Measurements from ENCODE around the gene KCNIP4.

Gene KCNIP4

DNA sequence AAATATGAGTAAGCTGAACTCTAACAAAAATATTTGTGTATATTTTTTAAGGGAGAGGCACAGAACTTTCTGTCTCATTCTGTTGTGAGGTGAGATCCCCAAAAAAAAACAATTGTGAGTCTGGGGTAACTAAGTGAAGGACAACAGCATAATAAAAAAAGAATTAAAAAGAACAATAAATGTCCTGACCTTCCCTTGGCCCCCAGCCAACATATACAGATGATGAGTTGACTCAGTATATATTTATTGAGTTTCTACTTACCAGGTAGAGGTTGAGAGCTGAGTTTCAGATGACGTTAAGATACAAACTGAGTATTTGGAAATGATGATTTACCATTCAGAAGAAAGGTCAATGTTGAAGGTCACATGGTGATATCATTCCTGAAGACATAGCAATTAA lies 239.5 kb downstream of the KCNIP4 start:
- Histone ChIP-seq H3K36me3 (ENCODE audit: low read depth) (no peaks in the 10 kb centered on the region), H3K4me1 (ENCODE audit: insufficient read depth, poor library complexity, severe bottlenecking) (no peaks in the 10 kb centered on the region), H3K9me3 (ENCODE audit: severe bottlenecking) (no peaks in the 10 kb centered on the region), H3K4me3 (ENCODE audit: severe bottlenecking) (no peak overlapping the region), H3K27ac (ENCODE audit: poor library complexity, severe bottlenecking) (no peak overlapping the region), H3K27me3 (ENCODE audit: insufficient read depth, poor library complexity, severe bottlenecking) (no peaks in the 10 kb centered on the region)
- no peak for DNase-seq (ENCODE audit: low spot score)
- TF ChIP-seq, protein P1, sequence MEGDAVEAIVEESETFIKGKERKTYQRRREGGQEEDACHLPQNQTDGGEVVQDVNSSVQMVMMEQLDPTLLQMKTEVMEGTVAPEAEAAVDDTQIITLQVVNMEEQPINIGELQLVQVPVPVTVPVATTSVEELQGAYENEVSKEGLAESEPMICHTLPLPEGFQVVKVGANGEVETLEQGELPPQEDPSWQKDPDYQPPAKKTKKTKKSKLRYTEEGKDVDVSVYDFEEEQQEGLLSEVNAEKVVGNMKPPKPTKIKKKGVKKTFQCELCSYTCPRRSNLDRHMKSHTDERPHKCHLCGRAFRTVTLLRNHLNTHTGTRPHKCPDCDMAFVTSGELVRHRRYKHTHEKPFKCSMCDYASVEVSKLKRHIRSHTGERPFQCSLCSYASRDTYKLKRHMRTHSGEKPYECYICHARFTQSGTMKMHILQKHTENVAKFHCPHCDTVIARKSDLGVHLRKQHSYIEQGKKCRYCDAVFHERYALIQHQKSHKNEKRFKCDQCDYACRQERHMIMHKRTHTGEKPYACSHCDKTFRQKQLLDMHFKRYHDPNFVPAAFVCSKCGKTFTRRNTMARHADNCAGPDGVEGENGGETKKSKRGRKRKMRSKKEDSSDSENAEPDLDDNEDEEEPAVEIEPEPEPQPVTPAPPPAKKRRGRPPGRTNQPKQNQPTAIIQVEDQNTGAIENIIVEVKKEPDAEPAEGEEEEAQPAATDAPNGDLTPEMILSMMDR (IDR thresholded peaks at IDR 0.05; ENCODE audit: poor library complexity, severe bottlenecking) = no peak
- ATAC-seq (ENCODE audit: low read depth) = no peak

DNA sequence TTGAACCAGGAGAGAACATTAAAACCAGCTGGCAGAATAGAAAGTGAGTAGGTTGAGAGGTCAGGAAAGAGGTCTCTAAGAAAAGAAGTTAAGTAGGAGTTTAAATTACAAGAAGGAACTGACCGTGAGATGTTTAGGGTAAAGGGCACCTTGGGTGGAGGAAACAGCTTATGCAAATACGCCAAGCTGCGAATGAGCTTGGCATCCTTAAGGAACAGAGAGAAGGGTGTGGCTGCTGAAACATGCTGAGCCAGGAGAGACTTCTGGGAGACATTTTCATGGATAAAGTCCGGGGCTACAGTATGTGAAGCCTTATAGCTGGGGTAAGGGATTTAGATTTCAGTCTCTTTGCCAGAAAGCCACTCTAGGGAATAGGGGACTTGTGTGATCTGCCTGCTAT lies 249.1 kb downstream of the KCNIP4 start:
- no peaks in the 10 kb centered on the region for H3K36me3 ChIP-seq (ENCODE audit: low read depth)
- no peak for DNase-seq (ENCODE audit: low spot score)

DNA sequence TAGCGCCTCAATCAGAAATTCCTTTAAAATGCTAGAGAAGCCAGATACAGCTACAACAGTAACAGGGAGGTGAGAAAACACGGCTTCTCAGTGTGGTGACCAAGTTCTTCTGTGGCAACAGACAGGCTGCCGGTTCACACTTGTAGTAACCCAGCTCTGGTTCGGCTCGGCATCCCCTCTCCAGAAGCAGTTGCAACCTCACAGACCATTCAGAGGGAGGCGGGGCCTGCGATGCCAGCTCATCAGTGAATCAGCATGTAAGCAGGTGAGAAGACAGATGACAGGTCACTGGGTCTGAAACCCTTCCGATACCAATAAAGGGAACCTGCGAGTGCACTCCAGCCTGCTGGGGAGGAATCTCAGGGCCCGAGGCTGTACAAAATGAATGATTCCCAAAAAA lies 251.0 kb downstream of the KCNIP4 start:
- Histone ChIP-seq H3K27ac (ENCODE audit: poor library complexity, severe bottlenecking) (no peak overlapping the region), H3K4me1 (ENCODE audit: insufficient read depth, poor library complexity, severe bottlenecking) (peaks cover 3% of the 10 kb centered on the region), H3K36me3 (ENCODE audit: low read depth) (no peaks in the 10 kb centered on the region), H3K9me3 (ENCODE audit: severe bottlenecking) (no peaks in the 10 kb centered on the region), H3K4me3 (ENCODE audit: severe bottlenecking) (no peak overlapping the region), H3K27me3 (ENCODE audit: insufficient read depth, poor library complexity, severe bottlenecking) (peaks cover 52% of the 10 kb centered on the region)
- peak; percentile 100 for ATAC-seq (ENCODE audit: low read depth)
- DNase-seq (ENCODE audit: low spot score) = peak; percentile 73
- TF ChIP-seq, protein P1 (IDR thresholded peaks at IDR 0.05; ENCODE audit: poor library complexity, severe bottlenecking) = no peak

More for the DNA sequence above, 249.1 kb downstream of the KCNIP4 start:
- TF ChIP-seq, protein P1 (IDR thresholded peaks at IDR 0.05; ENCODE audit: poor library complexity, severe bottlenecking) = no peak
- Histone ChIP-seq H3K4me1 (ENCODE audit: insufficient read depth, poor library complexity, severe bottlenecking) (peaks cover 3% of the 10 kb centered on the region), H3K4me3 (ENCODE audit: severe bottlenecking) (no peak overlapping the region), H3K27ac (ENCODE audit: poor library complexity, severe bottlenecking) (no peak overlapping the region), H3K27me3 (ENCODE audit: insufficient read depth, poor library complexity, severe bottlenecking) (peaks cover 45% of the 10 kb centered on the region), H3K9me3 (ENCODE audit: severe bottlenecking) (no peaks in the 10 kb centered on the region)
- no peak for ATAC-seq (ENCODE audit: low read depth)

DNA sequence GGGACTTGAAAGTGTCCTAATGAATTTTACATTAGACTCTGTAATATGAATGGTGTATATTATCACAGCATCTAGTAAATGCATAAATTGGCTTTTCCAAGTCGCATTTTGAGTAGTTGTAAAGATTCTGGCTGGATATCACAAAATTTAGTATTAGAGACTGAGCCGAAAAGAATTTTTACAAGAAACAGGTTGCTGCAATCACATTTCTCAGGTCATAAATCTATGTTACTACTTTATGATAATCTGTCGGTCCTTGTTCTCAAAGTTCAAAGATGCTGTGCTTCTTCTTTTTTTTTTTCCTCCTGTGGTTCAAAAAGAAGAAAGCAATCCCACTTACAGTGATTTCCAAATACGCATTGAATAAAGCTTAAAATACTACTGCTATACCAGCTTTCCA lies 253.4 kb downstream of the KCNIP4 start:
- H3K9me3 ChIP-seq (ENCODE audit: severe bottlenecking) = no peaks in the 10 kb centered on the region
- H3K36me3 ChIP-seq (ENCODE audit: low read depth) = no peaks in the 10 kb centered on the region
- H3K27ac ChIP-seq (ENCODE audit: poor library complexity, severe bottlenecking) = no peak overlapping the region
- H3K27me3 ChIP-seq (ENCODE audit: insufficient read depth, poor library complexity, severe bottlenecking) = peaks cover 49% of the 10 kb centered on the region
- ATAC-seq (ENCODE audit: low read depth) = no peak
- no peak overlapping the region for H3K4me3 ChIP-seq (ENCODE audit: severe bottlenecking)
- TF ChIP-seq, protein P1 (IDR thresholded peaks at IDR 0.05; ENCODE audit: poor library complexity, severe bottlenecking) = no peak
- peaks cover 3% of the 10 kb centered on the region for H3K4me1 ChIP-seq (ENCODE audit: insufficient read depth, poor library complexity, severe bottlenecking)
- DNase-seq (ENCODE audit: low spot score) = no peak

DNA sequence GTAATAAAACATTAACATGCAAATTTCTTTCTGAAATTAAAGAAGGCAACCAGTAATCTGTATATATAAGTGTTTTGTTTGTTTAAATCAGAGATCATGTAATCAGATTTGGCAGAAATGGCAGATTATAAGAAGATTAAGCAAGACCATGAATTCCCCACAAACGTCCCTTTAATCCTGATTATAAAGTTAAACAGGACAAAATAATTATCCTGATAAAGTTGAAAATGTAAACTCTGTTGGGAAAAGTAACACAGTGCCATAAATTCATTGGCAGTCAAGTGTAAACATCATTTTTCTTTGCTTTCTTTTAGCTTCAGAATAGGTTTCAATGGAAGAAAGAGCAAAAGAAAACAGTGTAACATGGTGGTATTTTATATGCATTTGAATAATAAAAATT lies 256.3 kb downstream of the KCNIP4 start:
- no peaks in the 10 kb centered on the region for H3K36me3 ChIP-seq (ENCODE audit: low read depth)
- peaks cover 29% of the 10 kb centered on the region for H3K27me3 ChIP-seq (ENCODE audit: insufficient read depth, poor library complexity, severe bottlenecking)
- DNase-seq (ENCODE audit: low spot score) (no peak), ATAC-seq (ENCODE audit: low read depth) (no peak)
- TF ChIP-seq, protein P1 (IDR thresholded peaks at IDR 0.05; ENCODE audit: poor library complexity, severe bottlenecking) = no peak
- H3K4me1 ChIP-seq (ENCODE audit: insufficient read depth, poor library complexity, severe bottlenecking) = no peaks in the 10 kb centered on the region
- no peak overlapping the region for H3K4me3 ChIP-seq (ENCODE audit: severe bottlenecking)
- no peak overlapping the region for H3K27ac ChIP-seq (ENCODE audit: poor library complexity, severe bottlenecking)
- no peaks in the 10 kb centered on the region for H3K9me3 ChIP-seq (ENCODE audit: severe bottlenecking)
